Suprapubic skin (tissue), 4 donors: ENCODE measurements around the gene NEURL1B. TPM values are rescaled to one million over a fixed set of nuclear protein-coding genes. Genes with fewer than 3 reads are reported as not detected.

ENCODE experiments used
- DNase-seq, 2 donors: peaks; one replicate each; pipeline ENCODE4 v3.0.0-alpha.2; 2019; ENCODE audit warnings: low spot score in 2 of 2
- H3K27ac ChIP-seq: fragments of 200-600 bp; sonication (generic); one replicate; pipeline ENCODE4 v1.5.1; 2019
- H3K27me3 ChIP-seq: fragments of 200-600 bp; sonication (generic); one replicate; pipeline ENCODE4 v1.5.1; 2019
- H3K36me3 ChIP-seq: fragments of 200-600 bp; sonication (generic); one replicate; pipeline ENCODE4 v1.5.1; 2019
- H3K4me1 ChIP-seq: fragments of 200-600 bp; sonication (generic); one replicate; pipeline ENCODE4 v1.5.1; 2019
- H3K4me3 ChIP-seq: fragments of 200-600 bp; sonication (generic); one replicate; pipeline ENCODE4 v1.5.1; 2019; ENCODE audit warnings: mild to moderate bottlenecking
- H3K9me3 ChIP-seq: fragments of 200-600 bp; sonication (generic); one replicate; pipeline ENCODE4 v1.5.1; 2019
- CTCF ChIP-seq, 2 donors: fragments of 200-600 bp in 1 of 2; fragments of 450-650 bp in 1 of 2; sonication (generic) in 1 of 2; IDR thresholded peaks; one replicate each; pipeline ENCODE4 v1.5.1; 2016 to 2019; ENCODE audit warnings: antibody characterized with exemption in 2 of 2, mild to moderate bottlenecking in 1 of 2, moderate library complexity in 1 of 2
- EP300 ChIP-seq: sonication (generic); formaldehyde crosslinking; IDR thresholded peaks from one replicate; pipeline ENCODE4 v1.6.1; 2017; ENCODE audit warnings: antibody characterized with exemption
- POLR2A ChIP-seq, 2 donors: fragments of 450-650 bp; IDR thresholded peaks; one replicate each; pipeline ENCODE4 v1.6.1; 2017; ENCODE audit warnings: antibody characterized with exemption in 2 of 2, mild to moderate bottlenecking in 2 of 2, moderate library complexity in 2 of 2
- POLR2AphosphoS5 ChIP-seq, 3 donors: sonication (generic); formaldehyde crosslinking; IDR thresholded peaks; one replicate each; pipeline ENCODE4 v1.6.1; 2017; ENCODE audit warnings: antibody characterized with exemption in 3 of 3
- WGBS: methylation state at CpG from one replicate; pipeline ENCODE4 v1.1.5; 2018; 5-methylcytosine and 5-hydroxymethylcytosine counted together
- total RNA-seq, 4 donors: library from RNA; depleted of rRNA; stranded (reverse); fragments of >200 nt; gene quantifications; one replicate each; pipeline ENCODE4 v1.1.0, GENCODE V29; 2016

Gene NEURL1B
- total RNA-seq, 4 donors from 2014 or later: 18.5 to 40.9 (median 30.4) TPM

GRCh38 chr5:172617817-172618216, 23.2 kb upstream of the NEURL1B start:
- no peak overlapping the region for H3K27ac ChIP-seq
- no peaks in the 10 kb centered on the region for H3K27me3 ChIP-seq
- no peaks in the 10 kb centered on the region for H3K4me1 ChIP-seq
- H3K9me3 ChIP-seq: no peaks in the 10 kb centered on the region
- H3K4me3 ChIP-seq: no peak overlapping the region
- no peak for TF ChIP-seq EP300
- TF ChIP-seq POLR2AphosphoS5 (IDR thresholded peaks at IDR 0.05): no peak
- no peak for TF ChIP-seq POLR2A (IDR thresholded peaks at IDR 0.05)
- no peak for TF ChIP-seq CTCF (IDR thresholded peaks at IDR 0.05)
- WGBS: 81% methylated on average over 23 of the region's 26 CpGs
- peak in 1 of 2 donors; percentile 56 for DNase-seq
- no peaks in the 10 kb centered on the region for H3K36me3 ChIP-seq

GRCh38 chr5:172618574-172619365, 22.3 kb upstream of the NEURL1B start:
- Histone ChIP-seq H3K36me3 (no peaks in the 10 kb centered on the region), H3K9me3 (no peaks in the 10 kb centered on the region), H3K4me3 (no peak overlapping the region), H3K4me1 (no peaks in the 10 kb centered on the region), H3K27me3 (no peaks in the 10 kb centered on the region), H3K27ac (no peak overlapping the region)
- WGBS: 94% methylated on average over 11 of the region's 12 CpGs
- TF ChIP-seq CTCF (IDR thresholded peaks at IDR 0.05): no peak
- TF ChIP-seq POLR2AphosphoS5 (IDR thresholded peaks at IDR 0.05): no peak
- no peak for TF ChIP-seq POLR2A (IDR thresholded peaks at IDR 0.05)
- no peak for TF ChIP-seq EP300
- peak in 1 of 2 donors; percentile 8 for DNase-seq

- no peaks in the 10 kb centered on the region for H3K4me1 ChIP-seq
- no peak for DNase-seq
- TF ChIP-seq EP300 (no peak), POLR2AphosphoS5 (IDR thresholded peaks at IDR 0.05) (no peak), POLR2A (IDR thresholded peaks at IDR 0.05) (no peak), CTCF (IDR thresholded peaks at IDR 0.05) (no peak)
- H3K27ac ChIP-seq: no peak overlapping the region
- H3K9me3 ChIP-seq: no peaks in the 10 kb centered on the region
- no peak overlapping the region for H3K4me3 ChIP-seq
- WGBS: 78% methylated on average over 6 of the region's 6 CpGs
- no peaks in the 10 kb centered on the region for H3K27me3 ChIP-seq
- H3K36me3 ChIP-seq: no peaks in the 10 kb centered on the region
Measured at GRCh38 chr5:172620506-172620905, 20.6 kb upstream of the NEURL1B start.

GRCh38 chr5:172622091-172623046, 18.7 kb upstream of the NEURL1B start:
- WGBS: 71% methylated on average over 22 of the region's 22 CpGs
- no peak overlapping the region for H3K27ac ChIP-seq
- H3K36me3 ChIP-seq: no peaks in the 10 kb centered on the region
- peak in 1 of 2 donors; percentile 42 for DNase-seq
- no peaks in the 10 kb centered on the region for H3K4me1 ChIP-seq
- no peak for TF ChIP-seq POLR2AphosphoS5 (IDR thresholded peaks at IDR 0.05)
- no peak for TF ChIP-seq POLR2A (IDR thresholded peaks at IDR 0.05)
- TF ChIP-seq CTCF (IDR thresholded peaks at IDR 0.05): no peak
- TF ChIP-seq EP300: no peak
- no peak overlapping the region for H3K4me3 ChIP-seq
- no peaks in the 10 kb centered on the region for H3K27me3 ChIP-seq
- no peaks in the 10 kb centered on the region for H3K9me3 ChIP-seq
